Mesendoderm (in vitro differentiated cells): ENCODE measurements around the gene TNFAIP8L2.
A peak's percentile ranks its signal among the peaks of the same experiment; 100 is the strongest.

Experiments used
- DNase-seq: peaks from one replicate; pipeline ENCODE4 v3.0.0; 2013
- H2AK5ac ChIP-seq: 2 replicates; pipeline ENCODE4 v1.6.1; 2013; ENCODE audit warnings: low read length, inconsistent platforms
- H2BK120ac ChIP-seq: 2 replicates; pipeline ENCODE4 v1.6.1; 2013; ENCODE audit warnings: low read depth, mild to moderate bottlenecking, low read length, moderate library complexity, mixed read lengths
- H2BK15ac ChIP-seq: replicated peaks from 2 replicates; pipeline ENCODE4 v1.6.1; 2013; ENCODE audit warnings: low read depth, mild to moderate bottlenecking, moderate library complexity
- H2BK5ac ChIP-seq: 2 replicates; pipeline ENCODE4 v1.6.1; 2013; ENCODE audit warnings: low read length, inconsistent platforms
- H3K18ac ChIP-seq: 2 replicates; pipeline ENCODE4 v1.6.1; 2013; ENCODE audit warnings: mild to moderate bottlenecking, low read length, mixed read lengths
- H3K23ac ChIP-seq: one replicate; pipeline ENCODE4 v1.6.1; 2013; ENCODE audit warnings: low read length
- H3K27ac ChIP-seq: 2 replicates; pipeline ENCODE4 v1.5.1; 2013; ENCODE audit warnings: low read depth, mild to moderate bottlenecking, inconsistent platforms, low read length, moderate library complexity
- H3K27me3 ChIP-seq: 2 replicates; pipeline ENCODE4 v1.6.1; 2013; ENCODE audit warnings: low read length, control low read depth, mild to moderate bottlenecking, inconsistent platforms; ENCODE audit not compliant: insufficient read depth, poor library complexity
- H3K36me3 ChIP-seq: 2 replicates; pipeline ENCODE4 v1.6.1; 2013; ENCODE audit warnings: low read length, inconsistent platforms; ENCODE audit not compliant: control insufficient read depth, insufficient read depth
- H3K4ac ChIP-seq: one replicate; pipeline ENCODE4 v1.6.1; 2013; ENCODE audit warnings: low read depth, mild to moderate bottlenecking, low read length, moderate library complexity
- H3K4me1 ChIP-seq: 2 replicates; pipeline ENCODE4 v1.6.1; 2013; ENCODE audit warnings: low read depth, low read length, inconsistent platforms; ENCODE audit not compliant: control insufficient read depth
- H3K4me2 ChIP-seq: 2 replicates; pipeline ENCODE4 v1.6.1; 2013; ENCODE audit warnings: low read length
- H3K4me3 ChIP-seq: 2 replicates; pipeline ENCODE4 v1.5.1; 2013; ENCODE audit warnings: mild to moderate bottlenecking, low read length
- H3K56ac ChIP-seq: one replicate; pipeline ENCODE4 v1.6.1; 2013; ENCODE audit warnings: low read length
- H3K79me1 ChIP-seq: 2 replicates; pipeline ENCODE4 v1.6.1; 2013; ENCODE audit warnings: low read length, inconsistent platforms
- H3K79me2 ChIP-seq: 2 replicates; pipeline ENCODE4 v1.6.1; 2013; ENCODE audit warnings: mild to moderate bottlenecking, low read length; ENCODE audit not compliant: control insufficient read depth, insufficient read depth
- H3K9ac ChIP-seq: 2 replicates; pipeline ENCODE4 v1.6.1; 2013; ENCODE audit warnings: low read length, inconsistent platforms
- H4K5ac ChIP-seq: one replicate; pipeline ENCODE4 v1.6.1; 2013; ENCODE audit warnings: low read length
- H4K8ac ChIP-seq: one replicate; pipeline ENCODE4 v1.6.1; 2013; ENCODE audit warnings: low read depth, mild to moderate bottlenecking, control low read depth, low read length, moderate library complexity
- WGBS: extraction: QIAGEN DNeasy Blood & Tissue Kit; methylation state at CpG from one replicate; pipeline ENCODE4 v1.1.7; 2013; ENCODE audit warnings: low lambda C conversion rate, missing lambda C conversion rate; ENCODE audit not compliant: insufficient coverage; ENCODE audit errors: extremely low coverage; 5-methylcytosine and 5-hydroxymethylcytosine counted together

The TNFAIP8L2 gene

GRCh38 chr1:151130987-151131586 lies 25.4 kb upstream of the TNFAIP8L2 start:
- Histone ChIP-seq H3K4me2 (peak overlapping the region; percentile 77), H3K36me3 (no peaks in the 10 kb centered on the region), H3K18ac (peak overlapping the region; percentile 55), H3K4ac (peak overlapping the region; percentile 45), H3K27me3 (no peaks in the 10 kb centered on the region), H3K9ac (peak overlapping the region; percentile 84), H2BK15ac (no peak overlapping the region), H2BK120ac (no peak overlapping the region), H3K27ac (no peak overlapping the region), H4K8ac (no peak overlapping the region), H3K79me2 (no peaks in the 10 kb centered on the region), H2BK5ac (no peak overlapping the region), H3K4me3 (no peak overlapping the region), H3K56ac (peak overlapping the region; percentile 87), H3K4me1 (no peaks in the 10 kb centered on the region), H2AK5ac (no peak overlapping the region), H4K5ac (no peak overlapping the region), H3K79me1 (no peaks in the 10 kb centered on the region), H3K23ac (no peak overlapping the region)
- DNase-seq = peak; percentile 99
- no CpG with 5 or more reads among the region's 45 CpGs for WGBS

GRCh38 chr1:151131701-151132334 lies 24.6 kb upstream of the TNFAIP8L2 start:
- no peaks in the 10 kb centered on the region for H3K36me3 ChIP-seq
- H3K23ac ChIP-seq = no peak overlapping the region
- no peak overlapping the region for H2AK5ac ChIP-seq
- peak overlapping the region; percentile 15 for H3K4me3 ChIP-seq
- no peak overlapping the region for H2BK120ac ChIP-seq
- no peaks in the 10 kb centered on the region for H3K79me1 ChIP-seq
- no peak overlapping the region for H3K4ac ChIP-seq
- peak overlapping the region; percentile 71 for H3K4me2 ChIP-seq
- H3K9ac ChIP-seq = peak overlapping the region; percentile 84
- H3K18ac ChIP-seq = peak overlapping the region; percentile 88
- peak overlapping the region; percentile 30 for H3K27ac ChIP-seq
- no CpG with 5 or more reads among the region's 39 CpGs for WGBS
- no peaks in the 10 kb centered on the region for H3K27me3 ChIP-seq
- H4K5ac ChIP-seq = no peak overlapping the region
- no peaks in the 10 kb centered on the region for H3K79me2 ChIP-seq
- H2BK5ac ChIP-seq = no peak overlapping the region
- H4K8ac ChIP-seq = peak overlapping the region; percentile 28
- DNase-seq = peak; percentile 77
- H2BK15ac ChIP-seq = no peak overlapping the region
- no peaks in the 10 kb centered on the region for H3K4me1 ChIP-seq
- H3K56ac ChIP-seq = peak overlapping the region; percentile 77

- Histone ChIP-seq H3K4me1 (no peaks in the 10 kb centered on the region), H2BK5ac (no peak overlapping the region), H3K79me2 (no peaks in the 10 kb centered on the region), H3K27ac (no peak overlapping the region), H3K4ac (peak overlapping the region; percentile 74), H3K4me3 (no peak overlapping the region), H3K79me1 (no peaks in the 10 kb centered on the region), H4K5ac (no peak overlapping the region), H3K23ac (no peak overlapping the region), H4K8ac (no peak overlapping the region), H3K56ac (peak overlapping the region; percentile 77), H2BK120ac (no peak overlapping the region), H2BK15ac (no peak overlapping the region), H3K4me2 (peak overlapping the region; percentile 71), H3K9ac (peak overlapping the region; percentile 84), H3K18ac (peak overlapping the region; percentile 88), H3K27me3 (no peaks in the 10 kb centered on the region), H3K36me3 (no peaks in the 10 kb centered on the region), H2AK5ac (no peak overlapping the region)
- no CpG with 5 or more reads among the region's 74 CpGs for WGBS
- DNase-seq = no peak
Measured at GRCh38 chr1:151132335-151133017, 24.0 kb upstream of the TNFAIP8L2 start.

GRCh38 chr1:151133018-151133806 lies 23.2 kb upstream of the TNFAIP8L2 start:
- Histone ChIP-seq H3K79me2 (no peaks in the 10 kb centered on the region), H3K9ac (peak overlapping the region; percentile 65), H3K4me2 (peak overlapping the region; percentile 57), H3K4me3 (no peak overlapping the region), H3K27ac (no peak overlapping the region), H3K4me1 (no peaks in the 10 kb centered on the region), H4K5ac (no peak overlapping the region), H2AK5ac (no peak overlapping the region), H3K79me1 (no peaks in the 10 kb centered on the region), H3K36me3 (no peaks in the 10 kb centered on the region), H3K27me3 (no peaks in the 10 kb centered on the region), H3K56ac (peak overlapping the region; percentile 77), H2BK5ac (no peak overlapping the region), H2BK120ac (no peak overlapping the region), H2BK15ac (no peak overlapping the region), H3K18ac (no peak overlapping the region), H3K23ac (no peak overlapping the region), H3K4ac (peak overlapping the region; percentile 74), H4K8ac (no peak overlapping the region)
- peak; percentile 70 for DNase-seq
- WGBS = no CpG with 5 or more reads among the region's 65 CpGs

- Histone ChIP-seq H3K23ac (no peak overlapping the region), H2AK5ac (no peak overlapping the region), H3K36me3 (no peaks in the 10 kb centered on the region), H3K4me3 (no peak overlapping the region), H4K8ac (no peak overlapping the region), H3K27ac (no peak overlapping the region), H4K5ac (no peak overlapping the region), H2BK5ac (no peak overlapping the region), H3K79me1 (no peaks in the 10 kb centered on the region), H3K4me1 (no peaks in the 10 kb centered on the region), H3K9ac (no peak overlapping the region), H3K56ac (no peak overlapping the region), H3K4me2 (no peak overlapping the region), H3K4ac (no peak overlapping the region), H2BK15ac (no peak overlapping the region), H3K18ac (no peak overlapping the region), H3K79me2 (no peaks in the 10 kb centered on the region), H2BK120ac (no peak overlapping the region), H3K27me3 (no peaks in the 10 kb centered on the region)
- DNase-seq = no peak
- no CpG with 5 or more reads among the region's 3 CpGs for WGBS
Measured at GRCh38 chr1:151134396-151134795, 22.1 kb upstream of the TNFAIP8L2 start.
